Stimulated activated naive CD8-positive, alpha-beta T cell treated with anti-CD3 and anti-CD28 coated beads, Interleukin-15, Interleukin-2, amounts not matched to agents 100 U/mL and 50 U/mL, for 24 hours (primary cell): ENCODE measurements around the gene PMP22.
A peak's percentile ranks its signal among the peaks of the same experiment; 100 is the strongest.
"Not testable (repeated sequence)": the region's sequence is repeated elsewhere in the genome, so short reads cannot be mapped to it uniquely, and the experiment has no call there.

ENCODE experiments used
- ATAC-seq: fragments of 150-1000 bp; cut with Tn5 transposase; one replicate; pipeline ENCODE4 v1.10.0; 2021
- DNase-seq: peaks from one replicate; pipeline ENCODE4 v3.0.0; 2021

Gene PMP22

DNA sequence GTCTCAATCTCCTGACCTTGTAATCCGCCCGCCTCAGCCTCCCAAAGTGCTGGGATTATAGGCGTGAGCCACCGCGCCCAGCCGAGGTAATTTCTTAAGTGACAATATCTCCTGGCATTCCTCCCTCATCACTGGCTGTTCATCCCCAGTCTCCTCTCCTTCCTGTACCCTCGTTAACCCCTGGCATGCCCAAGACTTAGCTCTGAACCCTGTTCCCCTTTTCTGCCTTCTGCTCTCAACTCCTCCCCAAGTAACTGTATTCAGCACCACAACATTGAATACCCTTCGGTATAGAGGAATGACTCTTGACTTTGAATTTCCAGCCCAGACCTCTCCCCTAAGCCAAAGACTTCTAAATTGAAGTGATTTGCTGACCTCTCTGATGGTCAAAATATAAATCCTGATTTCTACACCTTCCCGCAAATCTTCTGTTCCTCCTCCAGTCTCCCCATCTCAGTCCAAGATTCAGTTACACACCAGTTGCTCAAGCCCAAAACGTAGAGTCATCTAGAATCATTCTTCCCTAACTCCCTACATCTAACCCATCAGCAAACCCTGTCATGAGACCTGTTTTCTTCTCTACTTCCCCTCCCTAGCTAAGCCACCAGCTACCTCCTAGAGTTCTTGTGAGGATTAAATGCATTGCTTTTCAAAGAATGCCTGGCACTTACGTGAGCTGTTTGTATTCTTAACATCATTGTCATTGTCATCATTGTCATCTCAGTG is 14.8 kb downstream of the PMP22 start:
- no peak for DNase-seq
- ATAC-seq, result no peak

GRCh38 chr17:15249487-15249886 is 15.6 kb downstream of the PMP22 start:
- no peak for ATAC-seq
- no peak for DNase-seq

GRCh38 chr17:15247891-15248529 is 17.1 kb downstream of the PMP22 start:
- ATAC-seq (no peak), DNase-seq (no peak)

DNA sequence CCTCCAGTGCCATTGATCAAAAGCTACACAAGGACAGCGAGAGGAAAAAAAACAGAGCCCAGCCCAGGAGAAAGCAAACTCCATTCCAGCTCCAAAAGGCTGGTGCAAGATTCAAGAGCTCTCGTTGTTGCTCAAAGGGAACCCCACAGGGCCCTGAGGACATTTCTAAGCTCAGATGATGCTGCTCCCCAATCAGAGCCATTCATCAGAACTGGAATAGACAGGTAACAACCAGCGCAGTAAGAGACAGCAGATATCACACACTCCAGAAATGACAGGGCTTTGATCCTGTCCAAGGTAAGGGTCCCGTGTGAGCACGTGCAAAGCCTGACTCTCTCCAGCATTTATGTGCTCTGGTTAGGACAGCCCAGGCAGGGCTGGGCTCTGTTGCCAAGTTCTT is 20.1 kb downstream of the PMP22 start:
- DNase-seq (no peak), ATAC-seq (no peak)

- ATAC-seq, result no peak
- no peak for DNase-seq
Measured at GRCh38 chr17:15240644-15241043, 24.5 kb downstream of the PMP22 start.

DNA sequence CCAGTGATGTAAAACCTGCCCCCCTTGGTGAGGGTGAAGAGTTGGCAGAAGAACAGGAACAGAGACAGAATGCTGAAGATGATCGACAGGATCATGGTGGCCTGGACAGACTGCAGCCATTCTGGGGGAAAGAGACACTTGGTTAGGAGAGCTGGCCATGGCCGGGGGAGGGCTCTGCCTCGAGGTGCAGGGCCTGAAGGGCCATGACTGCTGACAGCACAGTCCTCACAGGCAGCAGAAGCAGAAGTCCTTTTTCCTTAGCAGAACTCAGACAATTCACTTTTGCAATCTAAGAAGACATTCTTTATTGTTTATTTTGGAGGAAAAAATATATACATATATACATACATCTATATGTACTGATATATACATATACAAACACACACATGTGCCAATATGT is 25.6 kb downstream of the PMP22 start:
- DNase-seq (no peak), ATAC-seq (no peak)

DNA sequence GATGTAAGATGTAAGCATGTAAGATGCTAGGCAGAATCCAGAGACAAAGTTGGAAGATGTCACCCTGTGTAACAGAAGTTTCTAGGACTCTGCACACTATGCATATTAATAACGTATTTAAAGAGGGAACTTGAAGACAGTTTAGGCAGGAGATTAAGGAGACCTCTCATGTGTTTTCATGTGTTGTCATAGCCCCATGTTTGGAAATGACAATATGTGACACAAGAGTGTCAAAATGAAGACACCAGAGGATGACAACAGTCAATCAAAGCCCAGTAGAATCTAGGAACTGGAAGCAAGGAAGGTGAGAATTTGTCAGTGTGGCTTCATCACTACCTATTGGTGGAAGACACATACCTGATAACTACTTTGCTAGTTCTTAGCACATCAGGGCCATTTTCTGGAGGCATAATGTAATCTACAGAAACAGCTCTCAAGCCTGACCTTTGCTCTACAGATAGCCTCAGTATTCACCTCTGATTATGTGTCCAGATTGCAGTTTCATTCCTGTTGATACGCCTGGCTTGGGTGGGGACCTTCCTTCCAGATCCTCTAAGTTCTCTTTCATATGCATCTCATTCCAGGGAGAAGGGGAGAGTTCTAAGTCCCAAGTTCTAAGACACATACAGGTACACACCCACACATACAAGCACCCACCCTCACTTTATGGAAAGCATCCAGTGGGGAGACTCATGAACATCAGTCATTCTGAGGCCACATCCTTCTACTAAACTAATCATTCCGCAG is 26.3 kb downstream of the PMP22 start:
- ATAC-seq, result no peak
- no peak for DNase-seq

DNA sequence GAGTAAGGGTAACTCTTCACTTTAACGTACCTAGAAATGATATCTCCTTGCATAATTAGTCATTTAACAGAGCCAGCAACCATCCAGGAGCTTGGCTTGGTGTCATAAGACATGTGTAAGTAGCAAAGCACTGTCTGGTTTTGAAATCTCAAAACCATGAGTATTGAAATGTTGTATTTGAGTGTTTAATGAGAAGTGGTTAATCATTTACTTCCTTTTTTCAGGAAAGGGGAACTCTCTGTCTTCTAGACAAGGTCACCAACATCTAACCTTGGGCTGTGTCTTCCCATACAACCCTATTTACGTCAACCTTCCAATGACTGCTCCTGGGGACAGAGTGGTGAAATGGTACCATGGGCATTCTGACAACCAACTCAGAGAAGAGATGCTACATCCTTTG is 27.1 kb downstream of the PMP22 start:
- DNase-seq, result no peak
- ATAC-seq, result no peak

GRCh38 chr17:15237106-15237425 is 28.1 kb downstream of the PMP22 start:
- DNase-seq, result no peak
- no peak for ATAC-seq

DNA sequence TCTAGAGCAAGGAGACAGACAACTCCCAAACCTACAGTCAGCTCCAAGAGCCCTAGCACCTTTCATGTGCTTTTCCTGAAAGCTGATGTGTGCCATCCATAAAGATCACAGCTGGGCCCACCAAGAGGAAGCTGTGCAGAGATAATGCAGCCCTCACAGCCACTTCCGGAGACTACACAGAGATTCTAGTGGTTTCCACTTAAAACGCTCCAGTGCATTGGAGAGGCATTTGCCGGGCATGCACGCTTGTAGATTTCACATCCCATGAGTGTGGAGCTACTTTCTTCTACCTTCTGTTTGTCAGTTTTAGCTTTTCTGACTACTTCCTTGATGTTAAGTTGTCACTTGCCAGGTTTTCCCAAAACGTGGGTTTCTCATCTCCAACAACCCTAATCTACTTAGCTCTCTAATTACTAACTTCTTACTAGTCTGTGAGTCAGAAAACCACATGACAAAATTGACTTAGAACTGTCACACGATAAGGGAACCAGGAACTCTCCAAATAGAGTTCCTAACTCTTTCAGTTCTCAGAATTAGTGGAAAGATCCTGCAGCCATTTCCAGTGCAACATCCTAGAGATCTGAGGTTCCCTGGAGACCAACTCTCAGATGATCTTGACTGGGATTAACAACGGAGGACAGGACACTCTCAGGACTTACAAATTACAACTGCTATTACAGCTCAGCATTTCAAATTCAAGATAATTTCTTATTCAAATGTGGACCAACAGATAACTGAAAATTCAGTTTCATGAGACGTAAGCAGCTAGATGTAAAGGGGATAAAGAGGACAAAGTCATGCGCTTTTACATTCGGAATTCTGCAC is 28.6 kb downstream of the PMP22 start:
- peak; percentile 24 for ATAC-seq

GRCh38 chr17:15233971-15234370 is 31.2 kb downstream of the PMP22 start:
- DNase-seq (no peak), ATAC-seq (no peak)

More for the DNA sequence above, 28.6 kb downstream of the PMP22 start:
- DNase-seq, result no peak

GRCh38 chr17:15233022-15233805 is 31.9 kb downstream of the PMP22 start:
- DNase-seq (no peak), ATAC-seq (peak; percentile 70)

DNA sequence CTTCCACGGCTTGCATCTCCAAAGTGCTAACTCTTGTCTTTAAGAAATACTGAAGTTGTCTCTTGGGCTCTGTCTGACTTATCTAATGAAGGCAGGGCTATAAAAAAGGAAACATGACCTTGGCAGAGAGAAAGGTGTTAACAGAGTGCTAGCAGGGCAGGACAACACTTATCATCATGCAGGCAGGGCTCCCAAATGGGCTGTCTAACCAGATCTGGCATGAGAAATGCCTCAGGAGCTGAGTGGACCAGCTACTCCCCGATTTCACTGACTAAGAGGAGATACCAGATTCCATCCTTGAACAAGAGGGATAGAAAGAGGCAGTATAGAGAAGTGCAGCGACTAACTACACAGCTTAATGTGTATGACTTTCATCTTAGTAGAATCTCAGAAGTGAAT is 32.6 kb downstream of the PMP22 start:
- ATAC-seq (no peak), DNase-seq (no peak)

DNA sequence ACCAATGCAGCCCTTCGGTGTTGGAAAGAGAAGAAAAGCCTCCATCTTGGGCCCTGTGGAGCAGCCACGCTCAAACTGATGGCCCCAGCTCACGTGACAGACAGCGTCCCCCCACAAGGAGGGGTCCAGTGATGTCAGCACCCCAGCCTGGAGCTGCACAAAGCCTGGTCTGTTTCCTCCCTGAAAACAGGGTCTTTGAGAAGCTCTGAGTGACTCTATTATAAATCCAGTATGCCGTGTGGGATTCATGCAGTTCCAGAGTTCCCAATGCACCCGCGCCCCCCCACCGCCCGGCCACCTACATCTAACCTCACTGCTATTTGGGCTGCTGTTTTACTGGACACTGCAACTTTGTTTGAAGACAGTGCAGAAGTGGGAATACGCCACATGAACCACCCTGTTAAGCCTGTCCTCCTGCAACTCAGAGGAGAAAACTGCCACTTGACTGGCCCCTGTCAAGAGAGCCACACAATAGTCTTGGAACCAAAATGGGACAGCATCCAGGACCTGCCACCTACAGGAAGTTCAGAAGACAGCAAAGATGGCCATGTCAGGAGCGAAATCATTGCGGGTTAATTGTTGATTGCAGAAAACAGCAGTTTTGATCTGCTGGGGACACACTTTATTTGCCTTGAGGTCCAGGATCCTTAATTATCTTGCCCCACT is 33.1 kb downstream of the PMP22 start:
- DNase-seq (no peak), ATAC-seq (no peak)

GRCh38 chr17:15230866-15231265 is 34.3 kb downstream of the PMP22 start:
- DNase-seq, result no peak
- ATAC-seq, result no peak

DNA sequence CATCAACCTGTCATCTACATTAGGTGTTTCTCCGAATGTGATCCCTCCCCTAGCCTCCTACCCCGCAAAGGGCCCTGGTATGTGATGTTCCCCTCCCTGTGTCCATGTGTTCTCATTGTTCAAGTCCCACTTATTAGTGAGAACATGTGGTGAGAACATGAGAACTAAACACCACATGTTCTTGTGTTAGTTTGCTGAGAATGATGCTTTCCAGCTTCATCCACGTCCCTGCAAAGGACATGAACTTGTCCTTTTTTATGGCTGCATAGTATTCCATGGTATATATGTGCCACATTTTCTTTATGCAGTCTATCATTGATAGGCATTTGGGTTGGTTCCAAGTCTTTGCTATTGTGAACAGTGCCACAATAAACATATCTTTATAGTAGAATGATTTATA is 43.3 kb downstream of the PMP22 start:
- DNase-seq, ATAC-seq: not testable (repeated sequence)

DNA sequence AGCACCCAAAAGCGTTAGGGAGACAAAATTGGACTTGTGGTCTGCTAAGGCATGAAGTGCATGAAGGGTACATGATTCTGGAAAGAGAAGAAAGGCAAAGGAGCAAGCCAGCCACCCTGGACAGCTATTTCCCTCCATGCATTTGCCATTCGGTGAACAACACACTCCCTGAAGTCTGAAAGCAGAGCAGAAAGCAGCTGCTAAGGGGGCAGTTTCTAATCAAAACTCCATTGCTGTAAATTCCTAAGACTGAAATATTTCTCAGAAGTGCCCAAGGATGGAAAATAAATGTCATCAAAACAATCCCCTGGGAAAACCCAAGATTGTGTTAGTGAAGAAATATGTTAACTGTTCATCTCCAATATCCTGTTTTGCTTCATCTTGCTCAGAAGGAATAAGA is 44.3 kb downstream of the PMP22 start:
- DNase-seq (no peak), ATAC-seq (no peak)

DNA sequence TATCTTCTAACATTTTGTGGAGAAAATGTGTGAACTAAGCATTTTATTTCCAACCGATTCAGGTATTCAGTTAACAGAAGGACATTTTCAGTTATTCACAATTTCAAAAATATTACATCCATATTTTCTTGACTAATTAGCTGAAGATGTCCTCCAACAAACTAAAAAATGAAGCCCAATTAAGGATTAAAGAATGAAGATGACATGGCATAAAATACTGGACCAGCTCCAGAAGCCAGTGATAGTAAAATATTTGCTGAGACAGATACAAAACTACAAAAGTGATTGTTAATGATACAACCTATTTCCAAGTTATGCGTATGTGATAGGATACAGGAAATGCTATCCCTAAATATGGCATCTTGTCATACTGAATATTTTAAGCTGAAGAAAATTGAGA is 48.6 kb downstream of the PMP22 start:
- ATAC-seq, result no peak
- DNase-seq, result no peak

DNA sequence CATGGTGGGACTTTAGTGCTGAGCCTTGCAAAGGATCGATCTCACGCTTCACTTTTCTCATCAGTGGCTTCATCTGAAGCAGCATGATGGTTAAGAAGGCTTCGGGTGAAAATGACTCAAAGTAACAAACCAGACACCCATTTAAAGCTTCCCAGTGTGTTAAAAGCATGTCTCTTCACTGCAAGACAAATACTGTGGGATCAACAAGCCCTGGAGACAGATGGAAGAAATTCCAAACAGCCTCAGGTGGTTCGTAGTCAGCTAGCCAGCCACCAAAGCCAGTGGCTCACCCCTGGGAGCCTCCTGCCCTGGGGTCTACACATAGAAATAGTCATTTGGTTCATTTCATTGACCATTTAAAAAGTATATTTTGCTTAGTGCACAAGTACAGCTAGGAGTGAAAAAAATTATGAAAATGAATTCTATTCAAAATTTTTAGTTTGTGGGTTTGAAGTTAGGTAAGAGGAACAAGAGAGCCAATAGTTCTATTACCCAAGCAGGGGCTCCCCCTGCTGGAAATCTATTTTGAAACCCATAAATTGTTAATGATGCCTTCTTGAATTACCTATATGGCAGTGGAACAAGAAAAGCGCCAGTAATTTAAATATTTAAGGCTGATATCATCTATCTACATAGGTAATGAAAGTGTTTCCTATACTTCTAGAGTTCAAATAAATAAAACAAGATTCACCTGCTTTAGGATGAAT is 51.6 kb downstream of the PMP22 start:
- ATAC-seq, result no peak
- no peak for DNase-seq

DNA sequence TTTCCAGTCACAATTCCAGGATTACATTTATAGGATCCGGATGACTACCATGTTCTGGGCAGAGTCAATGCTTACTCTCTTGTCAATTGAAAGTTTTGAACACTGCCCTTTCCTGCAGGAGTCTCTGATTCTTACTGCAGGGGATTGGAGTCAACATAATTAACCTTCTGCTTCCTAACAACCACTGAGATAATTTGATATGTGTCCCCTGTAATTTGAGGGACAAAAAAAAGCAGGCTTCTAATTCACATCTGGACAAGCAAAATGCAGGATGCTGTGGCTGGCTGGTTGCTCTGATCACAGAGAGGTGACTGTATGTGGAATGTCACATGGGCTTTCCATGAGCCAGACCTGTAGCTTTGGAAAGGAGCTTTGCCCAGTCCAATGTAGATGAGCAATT is 54.9 kb downstream of the PMP22 start:
- ATAC-seq (no peak), DNase-seq (no peak)

- DNase-seq, ATAC-seq: not testable (repeated sequence)
Measured at GRCh38 chr17:15203062-15203461, 62.1 kb downstream of the PMP22 start.
